ENCODE results near the gene EP400.
"Not testable (repeated sequence)": the region's sequence is repeated elsewhere in the genome, so short reads cannot be mapped to it uniquely, and the experiment has no call there.

The EP400 gene

DNA sequence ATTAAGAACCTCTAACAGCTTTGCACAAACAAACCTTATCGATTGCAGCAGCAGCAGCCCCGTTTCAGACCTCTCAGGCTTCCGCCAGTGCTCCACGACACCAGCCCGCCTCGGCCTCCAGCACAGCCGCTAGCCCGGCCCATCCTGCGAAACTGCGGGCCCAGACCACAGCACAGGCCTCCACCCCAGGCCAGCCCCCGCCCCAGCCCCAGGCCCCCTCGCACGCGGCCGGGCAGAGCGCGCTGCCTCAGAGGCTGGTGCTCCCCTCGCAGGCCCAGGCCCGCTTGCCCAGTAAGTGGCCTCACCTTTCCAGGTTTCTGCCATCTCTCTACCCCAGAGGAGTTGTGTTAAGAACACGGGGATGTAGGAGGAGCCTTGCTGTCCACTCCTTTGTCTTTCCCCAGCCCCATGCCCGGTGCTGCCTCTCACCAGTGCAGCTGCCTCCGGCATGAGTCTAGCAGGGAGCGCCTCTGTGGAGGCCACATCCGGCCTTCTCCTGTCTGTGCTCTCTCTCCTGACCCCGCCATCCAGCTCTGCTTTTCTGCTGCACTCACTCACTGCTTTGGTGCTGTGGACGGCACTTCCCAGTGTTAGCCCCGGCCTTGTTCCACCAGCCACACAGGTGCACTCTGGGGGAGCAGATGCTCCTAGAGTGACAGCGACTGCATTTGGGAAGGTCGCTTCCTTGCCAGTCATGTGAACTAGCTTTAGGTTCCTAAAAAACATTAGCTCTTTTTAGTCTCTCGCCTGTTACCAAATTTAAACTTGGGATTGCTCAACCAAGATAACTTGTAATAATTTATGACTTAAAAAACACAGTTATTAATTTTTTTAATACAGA is 71.5 kb downstream of the EP400 start:
- DNase-seq, result no peak

DNA sequence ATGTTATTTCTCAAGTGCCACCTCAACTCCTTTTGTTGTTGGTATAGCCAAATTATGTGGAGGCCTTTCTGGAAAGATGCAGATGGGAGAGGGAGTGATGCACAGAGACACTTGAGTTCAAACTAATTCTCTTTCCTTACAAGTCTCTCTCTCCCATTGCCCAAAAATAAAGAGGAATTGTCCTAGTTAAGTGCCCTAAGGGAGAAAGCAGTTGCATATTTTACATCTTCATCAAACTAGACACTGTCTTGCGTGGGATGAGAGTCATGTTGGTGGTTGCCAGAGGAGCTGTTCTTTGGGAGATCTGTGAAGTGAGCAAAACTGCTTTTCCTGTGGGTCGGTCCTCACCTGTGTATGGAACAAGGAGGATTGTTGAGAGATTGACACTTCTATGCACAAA is 72.2 kb downstream of the EP400 start:
- no peak for DNase-seq

DNA sequence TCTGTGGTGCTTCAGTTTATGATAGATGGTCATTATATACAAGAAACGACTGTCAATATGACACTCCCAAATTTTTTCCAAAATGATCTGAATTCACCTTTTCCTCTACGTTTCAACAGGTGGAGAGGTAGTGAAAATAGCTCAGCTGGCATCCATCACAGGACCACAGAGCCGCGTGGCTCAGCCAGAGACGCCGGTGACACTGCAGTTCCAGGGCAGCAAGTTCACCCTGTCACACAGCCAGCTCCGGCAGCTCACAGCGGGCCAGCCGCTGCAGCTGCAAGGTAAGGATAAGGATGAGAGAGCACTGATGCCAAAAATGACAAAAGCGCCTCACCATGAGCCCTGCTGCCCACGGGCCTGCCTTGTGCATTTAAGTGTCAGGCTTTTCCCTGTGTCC is 73.9 kb downstream of the EP400 start:
- DNase-seq, result no peak

DNA sequence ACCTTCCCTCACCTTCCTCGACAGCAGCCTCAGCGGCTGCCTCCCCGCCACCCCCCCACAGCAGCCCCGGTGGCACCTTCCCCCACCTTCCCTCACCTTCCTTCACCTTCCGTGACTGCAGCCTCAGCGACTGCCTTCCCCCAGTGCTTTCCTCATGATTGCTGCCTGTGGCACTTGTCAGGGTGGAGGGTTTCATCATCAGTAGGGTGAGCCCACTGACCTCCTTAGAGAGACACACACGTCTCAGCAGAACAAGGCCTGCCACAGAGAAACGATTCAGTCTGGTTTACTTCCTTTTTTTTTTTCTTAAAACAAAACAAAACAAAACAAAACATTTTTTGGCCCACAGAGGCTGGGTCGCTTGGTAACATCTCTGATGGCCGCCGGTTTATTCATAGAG is 75.0 kb downstream of the EP400 start:
- no peak for DNase-seq

DNA sequence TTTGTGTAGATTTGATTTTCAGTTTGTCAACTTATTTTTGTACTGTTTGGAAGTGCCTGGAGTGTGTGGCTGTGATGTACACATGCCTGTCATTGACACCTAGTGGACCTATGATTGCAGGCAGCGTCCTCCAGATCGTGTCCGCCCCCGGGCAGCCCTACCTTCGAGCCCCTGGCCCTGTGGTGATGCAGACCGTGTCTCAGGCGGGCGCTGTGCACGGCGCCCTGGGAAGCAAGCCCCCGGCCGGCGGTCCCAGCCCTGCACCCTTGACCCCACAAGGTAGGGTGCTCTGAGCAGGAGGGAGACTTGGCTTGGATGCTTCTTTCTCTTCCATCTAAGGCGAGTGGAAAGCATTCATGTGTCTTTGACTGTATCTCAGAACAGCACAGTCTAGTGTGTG is 75.8 kb downstream of the EP400 start:
- no peak for DNase-seq

DNA sequence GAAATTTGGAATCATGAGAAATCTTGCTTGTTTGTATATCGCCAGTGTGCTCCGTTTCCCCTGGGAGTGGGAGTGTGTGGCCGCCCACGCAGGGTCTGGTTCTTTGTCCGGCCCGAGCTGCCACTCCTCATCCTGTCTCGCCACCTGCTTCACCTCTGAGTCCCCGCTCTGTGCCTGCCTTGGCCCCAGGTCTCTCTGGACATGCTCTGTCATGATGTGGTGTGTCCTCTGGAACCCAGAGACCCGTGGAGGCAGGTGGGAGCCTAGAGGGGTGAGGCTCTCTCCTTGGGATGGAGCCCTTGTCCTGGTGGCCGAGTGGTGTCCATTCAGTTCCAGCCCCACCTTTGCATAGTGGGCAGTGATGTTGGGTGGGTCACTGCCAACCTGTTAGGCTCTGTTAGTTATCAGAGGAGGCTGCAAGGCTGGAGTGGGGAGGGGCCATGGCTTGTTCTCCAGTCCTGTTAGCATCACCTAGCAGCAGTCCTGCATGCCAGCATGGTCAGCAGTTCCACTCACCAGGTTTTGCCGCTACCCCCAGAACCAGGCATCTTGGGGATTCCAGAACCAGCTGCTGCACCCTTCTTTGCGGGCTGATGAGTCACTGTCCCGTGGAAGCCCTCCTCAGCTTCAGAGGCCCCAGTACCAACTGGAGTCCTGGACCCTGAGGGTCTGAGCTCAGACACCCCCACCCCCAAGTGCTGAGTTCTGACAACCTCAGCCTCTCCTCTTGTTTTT is 76.5 kb downstream of the EP400 start:
- DNase-seq, result no peak

DNA sequence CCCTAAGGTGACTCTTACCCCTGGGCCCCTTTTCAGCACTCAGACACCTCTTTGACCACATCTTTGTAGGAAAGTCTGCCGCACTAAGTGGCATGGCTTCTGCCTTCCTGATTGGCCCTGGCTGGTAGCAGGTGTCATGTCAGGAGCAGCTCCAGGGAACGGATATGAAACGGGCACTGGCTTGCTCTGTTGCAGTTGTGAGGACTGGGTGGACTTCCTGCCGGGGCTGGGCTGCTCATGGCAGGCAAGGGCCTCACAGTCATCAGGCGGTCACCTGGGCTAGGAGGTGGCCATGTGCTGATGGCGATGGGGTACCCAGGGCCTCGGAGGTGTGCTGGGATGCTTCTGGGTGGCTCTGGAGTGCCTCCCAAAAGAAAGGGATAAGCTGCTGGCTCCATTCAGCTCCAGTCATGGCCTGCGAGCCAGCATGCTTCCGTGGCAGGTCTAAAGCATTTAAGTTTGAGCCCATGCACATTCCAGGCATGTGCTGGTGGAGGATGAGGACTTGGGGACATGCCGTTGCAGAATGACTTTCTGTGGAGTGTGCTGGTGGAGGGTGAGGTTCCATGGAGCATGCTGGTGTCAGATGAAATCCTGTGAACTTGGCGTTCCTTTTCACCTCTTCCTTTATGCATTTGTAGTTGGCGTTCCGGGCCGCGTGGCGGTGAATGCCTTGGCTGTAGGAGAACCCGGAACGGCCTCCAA is 77.2 kb downstream of the EP400 start:
- DNase-seq, result no peak

DNA sequence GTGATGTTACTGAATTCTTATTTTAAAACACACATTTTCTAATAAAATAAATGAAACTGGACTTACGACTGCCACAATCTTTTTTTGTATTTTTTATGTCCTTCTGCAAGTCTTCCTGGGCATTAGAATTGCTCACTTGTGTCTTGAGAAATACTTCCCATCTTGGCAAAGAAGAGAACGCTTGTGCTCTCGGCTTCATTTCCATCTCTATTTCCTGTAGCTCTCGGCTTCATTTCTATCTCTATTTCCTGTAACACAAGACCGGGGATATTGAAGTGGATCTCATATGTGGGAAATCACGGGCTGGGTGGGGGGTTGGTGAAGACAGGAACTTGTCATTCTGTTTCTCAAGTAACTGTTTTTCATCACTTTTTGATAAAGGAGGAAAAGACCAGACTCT is 77.9 kb downstream of the EP400 start:
- no peak for DNase-seq

DNA sequence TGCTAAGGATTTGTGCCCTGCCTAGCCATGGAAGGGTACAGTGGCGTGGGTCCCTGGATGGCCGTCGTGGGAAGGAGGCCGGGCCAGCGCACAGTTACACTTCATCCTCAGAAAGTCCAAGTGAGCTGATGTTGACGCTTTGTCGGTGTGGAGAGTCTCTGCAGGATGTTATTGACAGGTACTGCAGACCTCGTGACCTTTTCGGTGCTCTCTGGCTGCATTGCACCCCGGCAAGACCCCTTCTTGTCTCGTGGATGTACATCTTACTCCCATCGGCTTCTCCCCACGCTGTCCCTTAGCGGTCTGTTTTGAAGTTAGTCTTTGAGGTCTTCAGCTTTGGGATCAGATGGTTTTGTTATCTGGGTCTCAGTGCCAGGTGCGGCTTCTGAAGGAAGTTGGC is 78.4 kb downstream of the EP400 start:
- DNase-seq, result no peak

DNA sequence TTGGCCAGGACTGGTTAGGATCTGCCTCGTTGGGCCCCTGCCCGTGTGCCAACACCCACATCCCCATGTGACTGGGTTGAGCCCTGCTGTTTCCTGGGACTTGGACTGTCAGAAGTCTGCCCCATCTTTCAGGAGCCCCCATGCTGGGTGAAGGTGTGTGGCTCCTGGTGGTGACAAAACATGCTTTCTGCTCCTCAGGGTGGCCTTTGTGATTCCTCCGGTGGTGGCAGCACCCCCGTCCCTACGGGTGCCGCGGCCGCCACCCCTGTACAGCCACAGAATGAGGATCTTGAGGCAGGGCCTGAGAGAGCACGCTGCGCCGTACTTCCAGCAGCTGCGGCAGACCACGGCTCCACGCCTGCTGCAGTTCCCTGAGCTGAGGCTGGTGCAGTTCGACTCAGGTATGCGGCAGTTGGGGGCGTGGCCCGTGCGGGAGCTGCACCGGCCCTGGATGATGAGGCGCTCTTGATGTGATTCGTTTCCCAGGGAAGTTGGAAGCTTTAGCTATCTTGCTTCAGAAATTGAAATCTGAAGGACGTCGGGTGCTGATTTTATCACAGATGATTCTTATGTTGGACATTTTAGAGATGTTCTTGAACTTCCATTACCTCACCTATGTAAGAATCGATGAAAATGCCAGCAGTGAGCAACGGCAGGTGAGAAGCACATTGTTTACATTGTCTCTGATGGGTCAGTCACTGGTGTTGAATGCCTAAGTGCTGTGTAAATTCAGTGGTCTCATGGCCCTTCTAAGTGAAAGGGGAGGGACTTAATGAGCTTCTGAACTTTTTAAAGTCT is 80.0 kb downstream of the EP400 start:
- no peak for DNase-seq

DNA sequence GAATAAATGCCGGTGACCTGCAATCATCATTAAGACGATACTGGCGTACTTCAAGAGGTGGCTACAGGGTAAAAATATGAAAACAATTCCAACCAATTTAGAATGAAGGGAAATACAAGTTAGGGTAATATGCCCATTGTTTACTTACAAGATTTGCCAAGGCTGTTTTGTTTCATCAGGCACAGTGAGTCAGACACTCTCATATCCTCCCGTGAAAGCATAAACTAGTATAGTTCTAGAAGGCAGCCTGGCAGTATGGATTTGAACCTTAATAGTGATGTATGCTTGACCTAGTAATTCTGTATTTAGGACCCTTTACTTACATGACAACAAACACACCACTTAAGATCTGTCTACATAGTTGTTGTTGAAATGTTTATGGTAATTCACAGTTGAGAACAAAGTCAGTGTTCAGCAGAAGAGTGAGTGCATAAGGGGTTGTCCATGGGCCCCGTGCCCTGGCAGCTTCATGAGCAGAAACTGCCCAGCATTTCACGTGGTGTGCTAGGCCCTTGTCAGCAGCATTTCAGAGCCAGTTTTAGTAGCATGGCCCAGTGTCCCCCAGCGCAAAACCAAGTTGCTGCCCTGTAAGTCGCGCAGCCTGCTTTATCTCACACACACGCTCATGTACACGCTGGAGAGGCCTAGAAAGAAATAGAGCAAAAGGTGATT is 80.8 kb downstream of the EP400 start:
- DNase-seq, result no peak

DNA sequence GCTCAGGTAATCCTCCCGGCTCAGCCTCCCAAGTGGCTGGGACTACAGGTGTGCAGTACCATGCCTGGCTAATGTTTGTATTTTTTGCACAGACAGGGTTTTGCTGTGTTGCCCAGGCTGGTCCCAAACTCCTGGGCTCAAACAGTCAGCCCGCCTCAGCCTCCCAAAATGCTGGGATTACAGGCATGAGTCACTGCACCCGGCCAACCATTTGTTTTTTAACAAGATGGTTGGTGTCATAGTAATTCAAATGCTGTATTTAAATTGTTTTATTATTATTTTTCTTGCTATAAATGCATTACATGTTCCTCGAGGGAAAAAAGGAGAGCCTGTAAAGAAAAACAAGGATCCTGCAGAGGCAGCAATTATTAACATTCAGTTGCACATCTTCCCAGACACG is 83.9 kb downstream of the EP400 start:
- DNase-seq, result no peak

DNA sequence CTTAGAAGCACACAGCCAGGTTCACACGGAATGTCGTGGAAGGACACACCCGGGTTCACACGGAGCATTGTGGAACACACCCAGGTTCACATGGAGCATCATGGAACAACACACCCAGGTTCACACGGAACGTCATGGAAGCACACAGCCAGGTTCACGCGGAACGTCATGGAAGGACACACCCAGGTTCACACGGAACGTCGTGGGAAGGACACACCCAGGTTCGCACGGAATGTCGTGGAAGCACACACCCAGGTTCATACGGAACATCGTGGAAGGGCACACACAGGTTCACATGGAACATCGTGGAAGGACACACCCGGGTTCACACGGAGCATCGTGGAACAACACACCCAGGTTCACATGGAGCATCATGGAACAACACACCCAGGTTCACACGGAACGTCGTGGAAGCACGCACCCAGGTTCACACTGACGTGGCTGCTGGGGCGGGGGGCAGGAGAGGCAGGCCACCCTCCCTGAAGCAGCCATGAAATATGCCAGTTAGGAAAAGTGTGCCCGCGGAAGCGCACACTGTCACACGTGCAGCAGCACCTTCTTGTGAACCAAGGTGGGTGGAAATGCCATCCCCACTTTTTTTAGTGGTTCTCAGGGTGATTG is 86.4 kb downstream of the EP400 start:
- no peak for DNase-seq

DNA sequence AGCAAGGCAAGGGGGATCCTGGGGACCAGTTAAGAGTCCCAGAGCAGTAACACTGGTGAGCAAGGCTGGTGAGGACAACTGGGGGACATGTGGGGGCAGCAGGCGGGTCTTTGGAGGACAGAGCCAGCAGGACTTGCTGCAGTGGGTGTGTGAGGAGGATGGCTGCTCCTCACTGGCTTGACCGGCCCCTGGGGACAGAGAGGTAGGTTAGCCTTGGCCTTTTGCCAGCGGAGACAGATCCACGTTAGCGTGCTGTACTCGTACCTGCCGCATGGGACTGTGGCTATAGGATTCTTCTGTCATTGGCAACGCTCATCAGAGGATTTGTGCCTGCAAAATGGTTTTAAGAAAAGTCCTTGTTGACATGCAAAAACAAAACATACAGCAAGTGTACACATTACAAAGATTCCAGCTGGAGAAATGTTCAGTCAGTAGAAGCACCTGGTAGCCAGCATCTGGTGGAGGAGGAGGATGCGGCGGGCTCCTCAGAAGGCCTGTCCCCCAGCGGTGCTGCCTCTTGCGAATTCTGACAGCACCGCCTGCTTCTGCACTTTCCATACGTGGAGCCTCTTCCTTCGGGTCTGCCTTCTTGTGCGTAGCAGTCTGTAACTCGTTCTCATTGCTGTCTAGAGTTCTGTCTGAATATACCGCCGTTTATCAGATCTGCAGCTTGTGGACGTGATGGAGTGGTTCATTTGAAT is 91.3 kb downstream of the EP400 start:
- no peak for DNase-seq

DNA sequence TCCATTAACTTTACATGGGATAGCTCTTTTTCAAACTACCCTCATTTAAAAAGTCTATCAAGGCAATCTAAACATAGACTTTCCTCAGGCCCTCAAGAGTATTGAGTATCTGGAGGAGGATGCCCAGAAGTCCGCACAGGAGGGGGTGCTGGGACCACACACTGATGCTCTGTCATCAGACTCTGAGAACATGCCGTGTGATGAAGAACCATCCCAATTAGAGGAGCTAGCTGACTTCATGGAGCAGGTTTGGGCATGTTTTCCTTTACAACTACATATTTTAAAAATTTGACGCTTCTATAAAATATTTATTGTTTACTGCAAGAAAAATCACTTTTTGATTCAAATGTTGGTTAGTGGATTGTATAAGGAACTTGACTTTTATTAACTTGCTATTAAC is 93.5 kb downstream of the EP400 start:
- no peak for DNase-seq

DNA sequence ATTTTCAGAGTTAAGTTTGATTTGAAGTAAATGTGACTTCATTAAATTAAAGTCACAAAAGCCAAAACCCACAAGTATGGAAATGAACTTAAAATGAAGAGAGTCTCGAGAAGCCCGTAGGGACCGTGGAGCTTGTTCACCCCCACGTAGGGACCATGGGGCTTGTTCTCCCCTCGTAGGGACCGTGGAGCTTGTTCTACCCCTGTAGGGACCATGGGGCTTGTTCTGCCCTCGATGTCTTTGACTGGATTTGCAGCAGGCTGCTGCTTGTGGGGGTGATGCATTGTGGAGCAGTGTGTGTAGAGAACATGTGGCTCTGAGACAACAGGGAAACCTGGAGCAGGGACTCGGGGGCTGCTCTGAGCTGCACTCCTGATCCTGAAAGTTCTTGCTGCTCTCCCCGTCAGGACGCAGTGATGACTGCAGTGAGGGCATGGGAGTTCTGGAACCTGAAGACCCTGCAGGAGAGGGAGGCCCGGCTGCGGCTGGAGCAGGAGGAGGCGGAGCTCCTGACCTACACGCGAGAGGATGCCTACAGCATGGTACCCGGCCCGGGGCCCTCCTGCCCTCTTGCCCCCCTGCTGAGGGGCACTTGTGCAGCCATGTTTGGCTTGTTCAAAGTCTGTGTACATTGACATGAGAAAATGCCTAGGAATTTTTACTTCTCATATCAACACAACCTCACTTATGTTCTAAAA is 94.2 kb downstream of the EP400 start:
- DNase-seq, result no peak

DNA sequence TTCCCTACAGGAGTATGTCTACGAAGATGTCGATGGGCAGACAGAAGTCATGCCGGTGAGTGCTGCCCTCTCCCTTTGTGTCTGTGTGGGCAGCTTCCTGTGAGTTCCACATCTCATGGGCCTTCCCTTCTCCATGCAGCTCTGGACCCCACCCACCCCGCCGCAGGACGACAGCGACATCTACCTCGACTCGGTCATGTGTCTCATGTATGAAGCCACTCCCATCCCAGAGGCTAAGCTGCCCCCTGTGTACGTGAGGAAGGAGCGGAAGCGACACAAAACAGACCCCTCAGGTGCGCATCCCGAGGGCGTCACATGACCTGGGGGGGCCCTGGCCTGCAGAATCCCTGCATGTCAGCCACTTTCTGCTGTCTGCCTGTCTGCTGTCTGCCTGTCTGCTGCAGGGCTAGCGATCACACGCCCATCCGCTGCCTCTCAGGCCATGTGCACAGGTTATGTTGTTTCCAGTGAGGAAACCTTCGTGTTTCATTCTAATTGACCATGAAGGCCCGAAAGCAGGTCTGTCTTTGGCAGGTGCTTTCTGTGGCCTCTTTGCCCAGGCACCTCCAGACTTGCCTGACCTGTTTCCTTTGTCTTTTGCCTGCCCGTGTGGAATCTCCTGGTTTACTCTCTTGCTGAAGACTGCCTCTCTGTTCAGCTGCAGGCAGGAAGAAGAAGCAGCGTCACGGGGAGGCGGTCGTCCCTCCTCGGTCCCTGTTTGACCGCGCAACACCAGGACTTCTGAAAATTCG is 95.1 kb downstream of the EP400 start:
- DNase-seq, result no peak

DNA sequence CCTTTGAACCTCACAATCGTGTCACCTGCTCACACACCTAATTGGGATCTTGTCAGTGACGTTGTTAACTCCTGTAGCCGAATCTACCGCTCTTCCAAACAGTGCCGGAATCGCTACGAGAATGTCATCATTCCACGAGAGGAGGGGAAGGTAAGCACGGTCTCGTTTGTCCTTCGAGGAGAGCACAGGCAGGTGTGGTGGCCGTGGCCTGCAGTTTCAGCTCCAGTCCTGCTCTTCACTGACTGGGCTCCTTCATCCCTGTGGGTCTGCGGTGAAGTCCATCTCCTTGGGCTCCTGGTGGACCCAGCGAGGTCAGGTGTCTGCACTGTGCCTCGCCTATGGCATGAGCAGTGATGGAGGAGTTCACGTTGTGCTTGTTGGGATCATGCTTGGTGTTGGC is 96.0 kb downstream of the EP400 start:
- DNase-seq, result no peak

DNA sequence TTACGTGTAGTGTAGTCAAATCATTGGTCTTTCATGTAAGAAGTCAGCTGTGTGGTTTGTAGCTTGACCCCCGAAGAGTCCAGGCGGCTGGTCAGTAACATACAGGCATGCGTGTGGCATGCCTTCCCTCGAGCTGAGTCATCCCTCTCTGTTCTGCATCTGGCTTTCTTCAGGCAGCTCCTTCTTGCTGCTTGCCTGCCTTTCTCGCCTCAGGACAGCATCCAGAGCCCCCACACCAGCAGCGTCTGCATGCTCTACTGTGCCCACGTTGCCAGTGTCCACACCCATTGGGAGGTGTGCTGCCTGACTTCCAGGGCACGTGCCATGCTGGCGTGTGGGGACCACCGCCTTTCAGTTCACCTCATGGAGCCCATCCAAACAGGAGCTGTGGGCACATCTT is 96.8 kb downstream of the EP400 start:
- no peak for DNase-seq

DNA sequence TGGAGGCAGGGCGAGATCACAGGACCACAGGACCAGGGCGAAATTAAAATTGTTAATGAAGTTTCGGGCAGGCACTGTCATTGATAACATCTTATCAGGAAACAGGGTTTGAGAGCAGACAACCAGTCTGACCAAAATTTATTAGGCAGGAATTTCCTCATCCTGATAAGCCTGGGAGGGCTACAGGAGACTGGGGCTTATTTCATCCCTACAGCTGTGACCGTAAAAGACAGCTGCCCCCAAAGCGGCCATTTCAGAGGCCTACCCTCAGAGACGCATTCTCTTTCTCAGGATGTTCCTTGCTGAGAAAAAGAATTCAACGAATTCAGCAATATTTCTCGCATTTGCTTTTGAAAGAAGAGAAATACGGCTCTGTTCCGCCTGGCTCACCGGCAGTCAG is 97.9 kb downstream of the EP400 start:
- DNase-seq, result not testable (repeated sequence)
